ENCODE results near the gene CCR6.

CCR6 gene

DNA sequence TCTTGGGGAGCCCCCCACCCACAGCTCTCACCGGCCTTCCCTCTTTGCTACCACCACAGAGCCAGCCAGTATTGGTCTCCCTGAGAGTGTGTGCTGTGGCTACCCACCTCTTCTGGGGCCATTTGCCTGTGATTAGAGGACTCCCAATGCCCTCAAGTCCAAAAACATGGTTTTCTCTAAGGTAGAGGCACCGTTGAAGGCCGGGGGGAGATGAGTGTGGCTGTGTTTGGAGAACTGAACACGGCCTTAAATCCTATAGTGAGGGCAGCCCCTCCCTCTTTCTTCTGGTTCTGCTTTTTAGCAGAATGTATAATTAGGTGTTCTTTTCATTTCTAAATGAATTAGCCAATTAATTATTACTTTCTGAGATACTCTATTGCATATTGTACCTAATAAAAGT lies 2.5 kb downstream of the CCR6 start:
- TF ChIP-seq, protein P1, sequence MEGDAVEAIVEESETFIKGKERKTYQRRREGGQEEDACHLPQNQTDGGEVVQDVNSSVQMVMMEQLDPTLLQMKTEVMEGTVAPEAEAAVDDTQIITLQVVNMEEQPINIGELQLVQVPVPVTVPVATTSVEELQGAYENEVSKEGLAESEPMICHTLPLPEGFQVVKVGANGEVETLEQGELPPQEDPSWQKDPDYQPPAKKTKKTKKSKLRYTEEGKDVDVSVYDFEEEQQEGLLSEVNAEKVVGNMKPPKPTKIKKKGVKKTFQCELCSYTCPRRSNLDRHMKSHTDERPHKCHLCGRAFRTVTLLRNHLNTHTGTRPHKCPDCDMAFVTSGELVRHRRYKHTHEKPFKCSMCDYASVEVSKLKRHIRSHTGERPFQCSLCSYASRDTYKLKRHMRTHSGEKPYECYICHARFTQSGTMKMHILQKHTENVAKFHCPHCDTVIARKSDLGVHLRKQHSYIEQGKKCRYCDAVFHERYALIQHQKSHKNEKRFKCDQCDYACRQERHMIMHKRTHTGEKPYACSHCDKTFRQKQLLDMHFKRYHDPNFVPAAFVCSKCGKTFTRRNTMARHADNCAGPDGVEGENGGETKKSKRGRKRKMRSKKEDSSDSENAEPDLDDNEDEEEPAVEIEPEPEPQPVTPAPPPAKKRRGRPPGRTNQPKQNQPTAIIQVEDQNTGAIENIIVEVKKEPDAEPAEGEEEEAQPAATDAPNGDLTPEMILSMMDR (IDR thresholded peaks at IDR 0.05; ENCODE audit: low read depth, low read length, missing control alignments): no peak
- no peak overlapping the region; the same call in 1 of the 2 replicates for H3K4me3 ChIP-seq (ENCODE audit: low read depth, low read length)
- DNase-seq (ENCODE audit: low read depth): no peak

DNA sequence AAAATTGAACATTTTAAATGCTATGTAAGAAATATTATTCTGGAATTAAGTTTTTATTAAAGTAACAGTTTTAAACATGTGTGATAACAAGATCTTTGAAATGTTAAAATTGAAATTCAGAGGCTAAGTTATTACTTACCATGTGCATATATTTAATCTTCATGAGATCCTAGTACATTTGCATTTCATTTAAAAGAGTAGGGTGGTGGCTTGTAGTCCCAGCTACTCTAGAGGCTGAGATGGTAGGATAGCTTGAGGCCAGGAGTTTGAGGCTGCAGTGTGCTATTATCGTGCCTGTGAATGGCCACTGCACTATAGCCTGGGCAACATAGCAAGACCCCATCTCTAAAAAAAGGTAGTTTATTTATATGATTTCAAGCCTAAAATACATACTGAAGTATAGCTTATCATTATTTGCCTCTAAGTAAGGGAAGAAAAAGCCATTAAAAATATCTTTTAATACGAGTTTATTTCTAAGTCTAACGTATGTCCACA lies 3.0 kb downstream of the CCR6 start:
- TF ChIP-seq, protein P1 (IDR thresholded peaks at IDR 0.05; ENCODE audit: low read depth, low read length, missing control alignments): no peak
- DNase-seq (ENCODE audit: low read depth): no peak
- H3K4me3 ChIP-seq (ENCODE audit: low read depth, low read length): no peak overlapping the region

DNA sequence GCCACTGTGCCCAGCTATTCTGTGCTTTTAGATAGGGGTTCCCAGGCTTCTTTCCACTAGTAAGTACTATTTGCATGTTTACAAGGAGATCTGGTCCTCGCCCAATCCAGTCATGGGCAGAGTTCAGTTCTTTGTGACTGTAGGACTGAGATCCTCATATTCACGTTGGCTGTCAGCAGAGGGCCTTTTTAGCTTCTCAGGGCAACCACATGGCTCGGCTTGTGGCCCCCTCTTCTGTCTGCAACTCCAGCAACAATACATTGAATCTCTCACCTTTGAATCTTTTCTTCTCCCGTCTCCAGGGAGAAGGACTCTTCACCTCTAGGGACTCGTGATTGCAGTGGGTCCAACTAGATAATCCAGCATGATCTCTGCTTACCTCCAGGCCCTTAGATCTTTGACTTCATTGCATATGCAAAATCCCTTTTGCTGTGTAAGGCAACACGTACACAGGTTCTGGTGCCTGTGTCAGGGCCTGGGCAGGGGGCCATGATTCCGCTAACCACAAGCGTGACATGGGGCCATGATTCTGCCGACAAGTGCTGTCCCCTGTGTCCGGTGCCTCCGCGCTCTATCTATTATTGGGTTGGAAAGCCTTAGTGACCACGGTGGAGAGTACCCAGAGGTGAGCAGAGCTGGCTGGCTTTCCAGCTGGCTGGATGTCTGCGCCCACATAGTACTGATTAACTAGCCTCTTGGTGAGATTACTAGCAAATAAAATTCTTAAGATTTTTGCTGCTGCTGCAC lies 5.1 kb downstream of the CCR6 start:
- TF ChIP-seq, protein P1 (IDR thresholded peaks at IDR 0.05; ENCODE audit: low read depth, low read length, missing control alignments): no peak
- no peak overlapping the region for H3K4me3 ChIP-seq (ENCODE audit: low read depth, low read length)
- DNase-seq (ENCODE audit: low read depth): no peak

DNA sequence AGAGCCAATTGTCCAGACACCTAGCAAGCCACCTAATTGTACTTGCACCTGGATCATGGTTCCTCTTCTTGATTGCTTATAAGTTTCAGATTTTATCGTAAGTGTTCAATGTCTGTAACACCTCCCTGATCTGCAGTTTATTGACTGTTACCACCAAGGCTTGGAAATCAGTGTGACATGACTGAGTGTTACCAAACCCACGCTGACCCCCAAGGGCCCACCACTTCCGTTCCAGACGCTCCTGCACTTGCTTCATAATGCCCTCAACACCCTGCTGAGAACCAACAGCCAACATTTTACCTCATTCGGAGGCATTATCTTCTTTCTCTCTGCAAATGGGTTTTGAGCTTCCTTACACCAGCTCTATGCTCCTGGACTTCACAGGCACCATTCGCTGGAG lies 6.3 kb downstream of the CCR6 start:
- DNase-seq (ENCODE audit: low read depth): no peak
- TF ChIP-seq, protein P1 (IDR thresholded peaks at IDR 0.05; ENCODE audit: low read depth, low read length, missing control alignments): no peak
- no peak overlapping the region for H3K4me3 ChIP-seq (ENCODE audit: low read depth, low read length)

DNA sequence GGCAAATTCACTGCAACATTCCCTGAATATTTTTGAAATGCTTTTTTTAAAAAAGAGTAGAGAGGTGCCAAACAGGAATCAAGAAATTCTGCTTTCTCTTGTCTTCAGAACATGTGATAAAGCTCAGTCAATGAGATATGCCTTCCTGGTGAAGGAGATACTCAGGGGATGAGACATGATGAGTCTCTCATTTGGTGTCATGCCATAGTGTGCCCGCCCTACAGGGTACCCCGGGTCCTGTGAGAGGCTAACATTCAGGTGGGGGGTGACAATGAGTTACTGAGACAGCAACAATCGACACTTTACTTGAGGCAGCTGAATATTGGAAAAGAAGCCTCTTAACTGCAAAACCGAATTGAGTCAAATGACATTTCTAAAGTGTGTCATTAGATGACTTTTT lies 6.7 kb downstream of the CCR6 start:
- DNase-seq (ENCODE audit: low read depth): no peak
- H3K4me3 ChIP-seq (ENCODE audit: low read depth, low read length): no peak overlapping the region
- TF ChIP-seq, protein P1 (IDR thresholded peaks at IDR 0.05; ENCODE audit: low read depth, low read length, missing control alignments): no peak

DNA sequence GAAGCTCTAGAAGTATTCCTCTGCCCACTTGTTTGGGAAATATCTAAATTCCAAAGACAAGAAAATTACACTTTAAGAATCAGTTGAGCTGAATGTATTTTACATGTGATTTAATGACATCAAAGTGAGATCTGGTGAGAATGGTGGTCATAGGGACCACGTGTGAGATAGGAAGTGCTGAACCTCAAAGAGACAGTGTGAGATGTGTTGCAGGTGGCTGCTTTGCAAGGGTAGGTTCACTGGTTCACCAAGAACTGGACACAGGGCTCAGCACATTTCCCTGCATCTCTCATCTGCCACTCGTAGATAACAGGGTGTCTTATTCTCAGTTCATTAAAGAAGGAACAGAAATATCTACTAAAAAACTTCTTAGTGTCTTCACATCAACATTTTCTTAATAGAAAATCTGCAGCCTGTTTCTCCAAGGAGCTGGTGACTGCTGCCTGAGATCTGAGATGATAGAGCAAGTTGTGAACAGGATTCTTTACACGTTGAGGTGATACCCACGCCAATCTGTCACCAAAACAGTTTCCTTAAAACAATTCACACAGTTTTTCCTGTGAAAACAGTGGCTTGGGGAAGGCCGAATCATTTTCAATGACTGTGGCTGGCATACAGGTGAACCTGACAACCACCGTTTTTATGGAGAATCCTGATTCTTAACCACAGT lies 7.2 kb downstream of the CCR6 start:
- no peak for DNase-seq (ENCODE audit: low read depth)
- TF ChIP-seq, protein P1 (IDR thresholded peaks at IDR 0.05; ENCODE audit: low read depth, low read length, missing control alignments): no peak

More for the DNA sequence above, 7.2 kb downstream of the CCR6 start:
- H3K4me3 ChIP-seq (ENCODE audit: low read depth, low read length): no peak overlapping the region

Measured in GM12864 (cell line).